ENCODE results near the gene TRPC5OS.

TRPC5OS gene

DNA sequence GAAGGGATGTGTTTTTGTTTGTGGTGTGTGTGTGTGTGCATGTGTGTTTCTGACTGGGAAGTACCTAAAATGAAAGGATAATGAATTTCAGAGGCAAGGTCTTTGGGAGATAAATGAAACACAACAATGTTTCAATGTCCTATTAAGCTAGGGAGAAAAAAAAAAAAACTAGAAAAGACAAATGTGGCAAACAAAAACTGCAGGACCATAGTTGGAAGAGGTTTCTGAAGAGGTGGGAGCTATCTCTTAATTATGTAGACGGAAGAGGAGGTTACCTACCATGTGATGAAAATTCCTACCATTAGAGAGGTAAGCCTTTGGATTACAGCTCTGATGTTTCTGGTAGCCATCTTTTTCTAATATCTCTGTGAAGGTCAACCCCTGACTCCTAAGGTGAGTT lies at the start of gene TRPC5OS:
TSS of gene TRPC5OS (plus strand) at position 301 of the 400 bp plus-strand sequence. CDS start 25,669 bp downstream, outside the sequence.
- TF ChIP-seq, protein P1, sequence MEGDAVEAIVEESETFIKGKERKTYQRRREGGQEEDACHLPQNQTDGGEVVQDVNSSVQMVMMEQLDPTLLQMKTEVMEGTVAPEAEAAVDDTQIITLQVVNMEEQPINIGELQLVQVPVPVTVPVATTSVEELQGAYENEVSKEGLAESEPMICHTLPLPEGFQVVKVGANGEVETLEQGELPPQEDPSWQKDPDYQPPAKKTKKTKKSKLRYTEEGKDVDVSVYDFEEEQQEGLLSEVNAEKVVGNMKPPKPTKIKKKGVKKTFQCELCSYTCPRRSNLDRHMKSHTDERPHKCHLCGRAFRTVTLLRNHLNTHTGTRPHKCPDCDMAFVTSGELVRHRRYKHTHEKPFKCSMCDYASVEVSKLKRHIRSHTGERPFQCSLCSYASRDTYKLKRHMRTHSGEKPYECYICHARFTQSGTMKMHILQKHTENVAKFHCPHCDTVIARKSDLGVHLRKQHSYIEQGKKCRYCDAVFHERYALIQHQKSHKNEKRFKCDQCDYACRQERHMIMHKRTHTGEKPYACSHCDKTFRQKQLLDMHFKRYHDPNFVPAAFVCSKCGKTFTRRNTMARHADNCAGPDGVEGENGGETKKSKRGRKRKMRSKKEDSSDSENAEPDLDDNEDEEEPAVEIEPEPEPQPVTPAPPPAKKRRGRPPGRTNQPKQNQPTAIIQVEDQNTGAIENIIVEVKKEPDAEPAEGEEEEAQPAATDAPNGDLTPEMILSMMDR (IDR thresholded peaks at IDR 0.05), result no peak

DNA sequence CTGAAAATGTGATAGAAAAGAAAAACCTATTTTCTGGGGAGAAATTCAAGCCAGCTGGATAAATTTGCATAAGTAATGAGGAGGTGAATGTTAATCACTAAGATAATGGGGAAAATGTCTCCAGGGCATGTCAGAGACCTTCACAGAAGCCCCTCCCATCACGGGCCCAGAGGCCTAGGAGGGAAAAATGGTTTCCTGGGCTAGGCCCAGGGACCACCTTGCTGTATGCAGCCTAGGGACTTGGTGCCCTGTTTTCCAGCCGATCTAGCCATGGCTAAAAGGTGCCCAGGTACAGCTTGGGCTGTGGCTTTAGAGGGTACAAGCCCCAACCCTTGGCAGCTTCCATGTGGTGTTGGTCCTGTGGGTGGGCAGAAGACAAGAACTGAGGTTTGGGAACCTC lies 46.6 kb upstream of the TRPC5OS start:
- TF ChIP-seq, protein P1 (IDR thresholded peaks at IDR 0.05), result no peak

DNA sequence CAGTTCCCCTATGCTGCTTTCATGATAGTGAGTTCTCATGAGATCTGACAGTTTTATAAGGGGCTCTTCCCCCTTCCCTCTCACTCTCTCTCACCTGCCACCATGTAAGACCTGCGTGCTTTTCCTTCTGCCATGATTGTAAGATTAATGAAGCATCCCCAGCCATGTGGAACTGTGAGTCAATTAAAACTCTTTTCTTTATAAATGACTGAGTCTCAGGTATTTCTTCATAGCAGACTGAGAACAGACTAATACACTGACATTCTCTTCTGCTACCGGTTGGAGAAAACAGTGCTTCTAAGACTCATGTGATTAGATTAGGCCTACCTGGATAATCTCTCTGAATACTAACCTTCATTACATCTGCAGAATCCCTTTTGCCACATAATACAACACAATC lies 45.4 kb upstream of the TRPC5OS start:
- TF ChIP-seq, protein P1 (IDR thresholded peaks at IDR 0.05), result no peak

DNA sequence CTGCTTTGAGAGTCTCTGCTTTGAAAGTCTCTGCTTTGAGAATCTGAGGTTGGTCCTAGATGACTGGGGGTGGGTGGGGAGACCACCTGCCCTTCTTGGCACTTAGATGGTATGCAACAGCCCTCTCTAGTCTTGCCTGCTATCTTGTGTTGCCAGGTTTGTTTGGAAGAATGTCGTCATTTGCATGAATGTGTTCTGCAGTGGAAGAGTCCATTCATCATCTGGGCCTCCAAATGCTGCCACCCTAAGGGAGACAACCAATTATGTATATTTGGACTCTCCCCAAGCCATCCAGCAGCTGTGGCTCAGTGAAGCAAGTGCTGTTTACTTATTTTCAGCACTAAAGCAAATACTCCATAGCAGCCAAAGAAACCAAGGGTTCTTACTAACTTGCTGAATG lies 44.6 kb upstream of the TRPC5OS start:
- TF ChIP-seq, protein P1 (IDR thresholded peaks at IDR 0.05), result no peak

DNA sequence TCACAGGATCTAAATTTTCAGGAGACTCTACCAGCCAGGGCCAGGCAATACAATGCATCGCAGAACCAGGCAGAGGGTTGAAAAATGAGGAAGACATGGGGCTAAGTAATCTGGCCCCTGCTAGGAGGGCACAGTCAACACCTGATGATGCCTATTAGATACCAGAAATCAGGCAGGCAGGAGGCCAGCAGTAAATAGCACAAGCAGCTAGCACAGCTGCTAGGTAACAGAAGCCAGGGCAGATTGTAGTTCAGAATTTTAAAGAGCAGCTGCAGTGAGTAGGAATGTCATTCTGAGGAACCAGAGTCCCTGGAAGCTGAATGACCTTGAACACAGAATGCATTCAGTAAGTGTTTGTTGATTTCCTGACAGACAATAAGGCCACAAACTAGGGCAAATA lies 38.8 kb upstream of the TRPC5OS start:
- TF ChIP-seq, protein P1 (IDR thresholded peaks at IDR 0.05), result no peak

DNA sequence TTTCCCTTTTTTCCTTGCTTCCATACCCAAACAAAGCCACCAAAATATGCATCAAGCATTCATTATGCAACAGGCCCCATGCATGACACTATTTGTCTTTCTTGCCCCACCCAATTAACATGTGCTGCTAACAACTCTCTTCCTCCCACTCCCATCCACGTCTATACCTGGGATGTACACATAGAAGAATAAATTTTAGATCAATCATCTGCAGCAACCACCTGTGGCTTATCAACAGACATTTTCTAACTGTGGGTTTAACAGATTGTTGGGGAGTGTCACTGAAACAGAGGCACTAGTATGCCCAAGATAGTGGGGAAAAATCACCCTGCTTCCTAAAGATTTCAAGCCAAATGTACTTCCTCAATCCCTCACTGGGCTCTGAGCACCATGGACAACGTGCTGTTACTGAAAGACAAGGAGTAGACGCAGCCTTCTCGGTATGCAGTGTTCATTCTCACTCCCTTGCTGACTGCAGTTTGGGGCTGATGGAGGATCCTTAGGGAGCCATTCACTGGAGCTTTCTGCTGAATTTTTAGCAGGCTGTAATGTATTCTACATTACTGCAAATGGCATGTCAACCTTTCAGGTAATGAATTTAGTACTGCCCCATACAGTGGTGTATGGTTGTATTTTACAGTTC lies 28.4 kb upstream of the TRPC5OS start:
- TF ChIP-seq, protein P1 (IDR thresholded peaks at IDR 0.05), result no peak

DNA sequence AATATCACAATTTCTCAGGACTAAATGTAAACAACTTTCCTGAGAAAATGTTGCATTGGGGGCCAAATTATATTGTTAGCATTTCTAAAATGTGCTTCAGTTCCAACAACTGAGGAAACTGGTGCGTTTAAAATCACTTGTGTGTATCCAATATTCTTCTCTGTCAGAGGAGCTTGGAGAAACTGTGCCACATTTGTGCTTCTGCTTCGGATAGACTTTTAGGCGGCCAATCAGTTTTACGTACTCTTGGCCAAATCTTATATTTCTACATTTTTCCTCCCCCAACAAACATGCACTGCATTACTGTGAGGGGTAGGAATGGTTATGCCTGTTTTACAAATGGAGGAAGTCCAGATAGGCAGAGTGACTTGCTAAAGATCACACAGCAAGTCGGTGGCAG lies 27.4 kb upstream of the TRPC5OS start:
- TF ChIP-seq, protein P1 (IDR thresholded peaks at IDR 0.05), result no peak

DNA sequence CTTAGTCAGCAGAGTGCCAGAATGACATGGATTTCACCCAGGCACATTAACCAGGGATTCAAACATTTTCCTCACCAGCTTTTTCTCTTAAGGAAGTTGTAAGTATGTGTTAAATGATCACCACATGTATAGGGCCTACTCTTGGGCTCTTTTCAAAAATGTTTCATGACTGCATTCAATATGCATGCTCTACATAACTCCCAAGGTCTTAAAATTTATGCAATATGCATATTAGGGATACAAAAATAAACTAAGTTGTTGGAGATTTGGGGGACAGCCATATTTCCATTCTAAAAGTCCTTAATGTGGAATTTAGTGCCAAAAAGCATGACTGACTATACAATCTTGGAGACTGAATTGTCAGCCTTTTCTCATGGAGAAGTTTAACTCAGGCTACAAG lies 25.0 kb upstream of the TRPC5OS start:
- TF ChIP-seq, protein P1 (IDR thresholded peaks at IDR 0.05), result no peak

Data from LNCAP (cell line).